DOHH2 (cell line): ENCODE measurements around the gene PASK.

Experiments used
- H3F3A ChIP-seq: fragments of 200-600 bp; sonication (generic), shearing (Covaris generic); 2 replicates; pipeline ENCODE4 v1.6.0; 2016; ENCODE audit warnings: antibody characterized with exemption, mild to moderate bottlenecking; ENCODE audit not compliant: control insufficient read depth, insufficient read depth
- H3K27ac ChIP-seq: fragments of 200-600 bp; sonication (generic); 2 replicates; pipeline ENCODE4 v1.5.1; 2014; ENCODE audit warnings: low read depth, mild to moderate bottlenecking, low read length, moderate library complexity
- H3K27me3 ChIP-seq: fragments of 200-600 bp; sonication (generic); 2 replicates; pipeline ENCODE4 v1.6.1; 2014; ENCODE audit warnings: mild to moderate bottlenecking, low read length, mixed read lengths; ENCODE audit not compliant: control insufficient read depth
- H3K36me3 ChIP-seq: fragments of 200-600 bp; sonication (generic); 2 replicates; pipeline ENCODE4 v1.6.1; 2014; ENCODE audit warnings: mild to moderate bottlenecking, low read length, moderate library complexity, mixed read lengths; ENCODE audit not compliant: control insufficient read depth
- H3K4me1 ChIP-seq: fragments of 200-600 bp; sonication (generic); 2 replicates; pipeline ENCODE4 v1.6.1; 2014; ENCODE audit warnings: mild to moderate bottlenecking, low read length, mixed read lengths; ENCODE audit not compliant: control insufficient read depth
- H3K4me2 ChIP-seq: fragments of 200-600 bp; sonication (generic); 2 replicates; pipeline ENCODE4 v1.6.0; 2014; ENCODE audit warnings: mild to moderate bottlenecking, low read length, moderate library complexity
- H3K4me3 ChIP-seq: fragments of 200-600 bp; sonication (generic); 2 replicates; pipeline ENCODE4 v1.5.1; 2014; ENCODE audit warnings: mild to moderate bottlenecking, low read length, mixed read lengths
- H3K79me2 ChIP-seq: fragments of 200-600 bp; sonication (generic); 2 replicates; pipeline ENCODE4 v1.6.1; 2014; ENCODE audit warnings: mild to moderate bottlenecking, low read length, mixed read lengths; ENCODE audit not compliant: control insufficient read depth
- H3K9me2 ChIP-seq: fragments of 200-600 bp; sonication (generic); replicated peaks from 2 replicates; pipeline ENCODE4 v1.6.1; 2014; ENCODE audit warnings: mild to moderate bottlenecking, low read length, mixed read lengths; ENCODE audit not compliant: control insufficient read depth
- H3K9me3 ChIP-seq: fragments of 200-600 bp; sonication (generic); 2 replicates; pipeline ENCODE4 v1.6.1; 2014; ENCODE audit warnings: antibody characterized with exemption, low read length, mixed read lengths; ENCODE audit not compliant: control insufficient read depth, insufficient read depth
- H4K20me1 ChIP-seq: fragments of 200-600 bp; sonication (generic); 2 replicates; pipeline ENCODE4 v1.6.0; 2014; ENCODE audit warnings: low read depth, mild to moderate bottlenecking, antibody characterized with exemption, low read length, moderate library complexity; ENCODE audit not compliant: control insufficient read depth, insufficient read depth
- CTCF ChIP-seq: fragments of 200-600 bp; sonication (generic); IDR thresholded peaks from one replicate; pipeline ENCODE4 v1.5.1; 2014; ENCODE audit warnings: antibody characterized with exemption, mild to moderate bottlenecking, low read depth, low read length; ENCODE audit not compliant: poor library complexity, severe bottlenecking
- EZH2phosphoT487 ChIP-seq: fragments of 200-600 bp; sonication (generic); IDR thresholded peaks from 2 replicates; pipeline ENCODE4 v1.6.1; 2017; ENCODE audit warnings: borderline replicate concordance, mild to moderate bottlenecking, antibody characterized with exemption, low read length, moderate library complexity, mixed read lengths

Gene PASK

GRCh38 chr2:241180495-241180894, 31.2 kb upstream of the PASK start:
- H3K27ac ChIP-seq: no peak overlapping the region
- H3K9me2 ChIP-seq: no peaks in the 10 kb centered on the region
- H3K4me2 ChIP-seq: no peak overlapping the region
- no peaks in the 10 kb centered on the region for H4K20me1 ChIP-seq
- H3K79me2 ChIP-seq: no peaks in the 10 kb centered on the region
- H3K4me3 ChIP-seq: no peak overlapping the region
- H3K27me3 ChIP-seq: no peaks in the 10 kb centered on the region
- H3K36me3 ChIP-seq: peaks cover 16% of the 10 kb centered on the region; the same call in 1 of the 2 replicates
- no peaks in the 10 kb centered on the region for H3K4me1 ChIP-seq
- TF ChIP-seq CTCF (no peak), EZH2phosphoT487 (no peak)
- H3F3A ChIP-seq: no peaks in the 10 kb centered on the region
- no peaks in the 10 kb centered on the region for H3K9me3 ChIP-seq

- Histone ChIP-seq H3K4me1 (no peaks in the 10 kb centered on the region), H3K4me2 (no peak overlapping the region), H3K9me2 (no peaks in the 10 kb centered on the region), H3K9me3 (no peaks in the 10 kb centered on the region), H3K4me3 (no peak overlapping the region), H4K20me1 (no peaks in the 10 kb centered on the region), H3K27ac (no peak overlapping the region), H3K27me3 (no peaks in the 10 kb centered on the region), H3K79me2 (no peaks in the 10 kb centered on the region), H3F3A (no peaks in the 10 kb centered on the region), H3K36me3 (peaks cover 20% of the 10 kb centered on the region; the same call in 1 of the 2 replicates)
- TF ChIP-seq EZH2phosphoT487: no peak
- no peak for TF ChIP-seq CTCF
Measured at GRCh38 chr2:241179899-241180298, 30.6 kb upstream of the PASK start.

DNA sequence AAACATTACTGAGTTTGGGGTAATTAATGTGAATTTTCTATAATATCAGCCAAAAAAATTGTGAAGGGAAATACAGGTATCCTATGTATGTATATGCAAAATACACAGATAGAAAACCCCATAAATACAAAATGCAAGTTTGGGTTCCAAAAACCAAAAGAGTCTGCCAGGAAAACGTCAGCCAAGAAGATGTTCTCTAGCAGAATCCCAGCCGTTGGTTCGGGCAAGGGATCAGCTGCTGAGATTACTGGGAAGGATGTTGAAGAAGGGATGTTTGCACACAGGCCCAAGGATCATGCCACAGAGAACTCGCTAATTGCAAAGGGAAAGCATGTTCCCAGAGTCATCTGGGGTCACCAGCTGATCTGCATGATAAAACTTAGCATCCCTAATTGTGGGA, 29.7 kb upstream of the PASK start:
- no peaks in the 10 kb centered on the region for H3K27me3 ChIP-seq
- H3K36me3 ChIP-seq: peaks cover 20% of the 10 kb centered on the region; the same call in 1 of the 2 replicates
- H3K4me2 ChIP-seq: no peak overlapping the region
- H3K4me3 ChIP-seq: no peak overlapping the region
- H3K9me3 ChIP-seq: no peaks in the 10 kb centered on the region
- no peaks in the 10 kb centered on the region for H4K20me1 ChIP-seq
- no peak overlapping the region for H3K27ac ChIP-seq
- H3K79me2 ChIP-seq: no peaks in the 10 kb centered on the region
- no peaks in the 10 kb centered on the region for H3K4me1 ChIP-seq
- H3F3A ChIP-seq: no peaks in the 10 kb centered on the region
- no peak for TF ChIP-seq EZH2phosphoT487
- TF ChIP-seq CTCF: no peak
- no peaks in the 10 kb centered on the region for H3K9me2 ChIP-seq
